Fibroblast of lung (primary cell): ENCODE results near the gene HTR1A.

ENCODE experiments used
- EZH2 ChIP-seq: IDR thresholded peaks from 2 replicates; pipeline ENCODE4 v1.5.1; 2012; ENCODE audit warnings: low read length, control low read depth, mild to moderate bottlenecking; ENCODE audit errors: missing control alignments
- TF ChIP-seq, protein P1 (sequence below), 2 donors: IDR thresholded peaks in 1 of 2; conservative IDR thresholded peaks in 1 of 2; 1 replicate in 1 of 2; 2 replicates in 1 of 2; pipeline ENCODE4 v1.5.1; 2011 to 2012; ENCODE audit warnings: low read length in 2 of 2, control low read depth in 1 of 2, inconsistent platforms in 1 of 2, low read depth in 1 of 2, mild to moderate bottlenecking in 1 of 2

GRCh38 chr5:63935103-63935502 lies 27.1 kb downstream of the HTR1A start:
- TF ChIP-seq, protein P1, sequence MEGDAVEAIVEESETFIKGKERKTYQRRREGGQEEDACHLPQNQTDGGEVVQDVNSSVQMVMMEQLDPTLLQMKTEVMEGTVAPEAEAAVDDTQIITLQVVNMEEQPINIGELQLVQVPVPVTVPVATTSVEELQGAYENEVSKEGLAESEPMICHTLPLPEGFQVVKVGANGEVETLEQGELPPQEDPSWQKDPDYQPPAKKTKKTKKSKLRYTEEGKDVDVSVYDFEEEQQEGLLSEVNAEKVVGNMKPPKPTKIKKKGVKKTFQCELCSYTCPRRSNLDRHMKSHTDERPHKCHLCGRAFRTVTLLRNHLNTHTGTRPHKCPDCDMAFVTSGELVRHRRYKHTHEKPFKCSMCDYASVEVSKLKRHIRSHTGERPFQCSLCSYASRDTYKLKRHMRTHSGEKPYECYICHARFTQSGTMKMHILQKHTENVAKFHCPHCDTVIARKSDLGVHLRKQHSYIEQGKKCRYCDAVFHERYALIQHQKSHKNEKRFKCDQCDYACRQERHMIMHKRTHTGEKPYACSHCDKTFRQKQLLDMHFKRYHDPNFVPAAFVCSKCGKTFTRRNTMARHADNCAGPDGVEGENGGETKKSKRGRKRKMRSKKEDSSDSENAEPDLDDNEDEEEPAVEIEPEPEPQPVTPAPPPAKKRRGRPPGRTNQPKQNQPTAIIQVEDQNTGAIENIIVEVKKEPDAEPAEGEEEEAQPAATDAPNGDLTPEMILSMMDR (conservative IDR thresholded peaks at IDR 0.05 in 1 of 2, IDR thresholded peaks at IDR 0.05 in 1 of 2; ENCODE audit: low read depth in 1 of 2, low read length in 2 of 2) = no peak
- no peak for TF ChIP-seq EZH2
